Natural killer cell (primary cell): ENCODE data around the gene TRAPPC1. TPM values are rescaled to one million over a fixed set of nuclear protein-coding genes. Genes with fewer than 3 reads are reported as not detected.
A peak's percentile ranks its signal among the peaks of the same experiment; 100 is the strongest.

Experiments
- ATAC-seq, 3 donors: fragments of 150-1000 bp in 2 of 3; fragments of 200-7000 bp in 1 of 3; cut with Tn5 transposase; 1 replicate in 1 of 3; 2 replicates in 2 of 3; pipeline ENCODE4 v1.10.0; 2021; ENCODE audit warnings: mild to moderate bottlenecking in 2 of 3, moderate library complexity in 2 of 3
- DNase-seq, 2 donors: peaks; one replicate each; pipeline versions ENCODE4 v3.0.0 to v3.0.0-alpha.2; 2013 to 2021; ENCODE audit warnings: mixed read lengths in 1 of 2
- H3K27ac ChIP-seq: one replicate; pipeline ENCODE4 v1.5.1; 2013; ENCODE audit warnings: mild to moderate bottlenecking, low read length
- H3K27me3 ChIP-seq: one replicate; pipeline ENCODE4 v1.6.1; 2013; ENCODE audit warnings: low read length; ENCODE audit not compliant: control insufficient read depth, insufficient read depth
- H3K36me3 ChIP-seq: one replicate; pipeline ENCODE4 v1.6.1; 2013; ENCODE audit warnings: low read length; ENCODE audit not compliant: control insufficient read depth, insufficient read depth
- H3K4me1 ChIP-seq: one replicate; pipeline ENCODE4 v1.6.1; 2013; ENCODE audit warnings: low read length; ENCODE audit not compliant: control insufficient read depth, insufficient read depth
- H3K4me3 ChIP-seq: one replicate; pipeline ENCODE4 v1.5.1; 2013; ENCODE audit warnings: low read length
- H3K9me3 ChIP-seq: one replicate; pipeline ENCODE4 v1.6.1; 2013; ENCODE audit warnings: low read length; ENCODE audit not compliant: control insufficient read depth, insufficient read depth
- H3K27ac Mint-ChIP-seq, 2 donors: one replicate each; pipeline ENCODE4 v1.8.0; 2022; ENCODE audit warnings: mild to moderate bottlenecking in 2 of 2, mixed read lengths in 2 of 2, moderate library complexity in 1 of 2
- H3K27me3 Mint-ChIP-seq, 2 donors: one replicate each; pipeline ENCODE4 v1.8.0; 2022; ENCODE audit warnings: low read depth in 2 of 2, mixed read lengths in 2 of 2
- H3K36me3 Mint-ChIP-seq: one replicate; pipeline ENCODE4 v1.8.0; 2022; ENCODE audit warnings: mixed read lengths
- H3K4me1 Mint-ChIP-seq, 2 donors: one replicate each; pipeline ENCODE4 v1.8.0; 2022; ENCODE audit warnings: mixed read lengths in 2 of 2
- H3K4me3 Mint-ChIP-seq: one replicate; pipeline ENCODE4 v1.8.0; 2022; ENCODE audit warnings: mild to moderate bottlenecking, moderate library complexity, mixed read lengths
- H3K9me3 Mint-ChIP-seq, 2 donors: one replicate each; pipeline ENCODE4 v1.8.0; 2022; ENCODE audit warnings: mixed read lengths in 2 of 2
- CTCF ChIP-seq: fragments of 200-600 bp; IDR thresholded peaks from one replicate; pipeline ENCODE4 v1.8.0; 2022; ENCODE audit warnings: antibody characterized with exemption
- WGBS: methylation state at CpG from one replicate; pipeline ENCODE4 v1.1.7; 2013; ENCODE audit warnings: missing lambda C conversion rate; ENCODE audit not compliant: insufficient coverage; 5-methylcytosine and 5-hydroxymethylcytosine counted together
- intact Hi-C: fragments of 100-400 bp; cut with micrococcal nuclease; formaldehyde crosslinking; loops from one replicate; pipeline ENCODE4 v1.14.2; 2022
- total RNA-seq, 4 donors: library from RNA; stranded (reverse); fragments of 120-200 nt in 1 of 4; gene quantifications; one replicate each; pipeline versions ENCODE4 v1.2.3 to v1.2.4, GENCODE V29; 2013 to 2022

The TRAPPC1 gene
- total RNA-seq, 3 donors from 2014 or later (not counting 1 experiment from before 2014, with no cell fraction given): 122 to 144 (median 135) TPM

- Histone ChIP-seq H3K36me3 (peaks cover 6% of the 10 kb centered on the region), H3K9me3 (no peaks in the 10 kb centered on the region), H3K4me1 (peaks cover 23% of the 10 kb centered on the region), H3K27me3 (no peaks in the 10 kb centered on the region), H3K4me3 (peak overlapping the region; percentile 50), H3K27ac (peak overlapping the region; percentile 84)
- ATAC-seq (no peak), DNase-seq (no peak)
- intact Hi-C loops: no loop called here
- Mint-ChIP-seq H3K4me3 (peak overlapping the region; percentile 94), H3K27me3 (no peaks in the 10 kb centered on the region), H3K27ac (peak overlapping the region; percentile 81 to 92), H3K36me3 (no peaks in the 10 kb centered on the region), H3K9me3 (no peaks in the 10 kb centered on the region), H3K4me1 (peaks cover 26 to 30% of the 10 kb centered on the region in 2 donors)
- no peak for TF ChIP-seq CTCF
- WGBS: 63% methylated on average over 15 of the region's 15 CpGs
Observed at GRCh38 chr17:7916385-7916682, 15.4 kb downstream of the TRAPPC1 start.

GRCh38 chr17:7915611-7916384 is 15.9 kb downstream of the TRAPPC1 start, which contains the start of gene RNF227:
RNF227 (minus strand) TSS chr17:7916289; CDS start chr17:7916195, 94 bp downstream.
- Mint-ChIP-seq H3K9me3 (no peaks in the 10 kb centered on the region), H3K27ac (peak within 1 kb of the TSS; percentile 81 to 92), H3K4me3 (peak within 1 kb of the TSS; percentile 94), H3K4me1 (peaks cover 26 to 30% of the 10 kb centered on the region in 2 donors), H3K36me3 (no peaks in the 10 kb centered on the region), H3K27me3 (no peaks in the 10 kb centered on the region)
- peak; percentile 82 to 92 for DNase-seq
- WGBS: under 1% methylated on average over 100 of the region's 100 CpGs
- Histone ChIP-seq H3K4me3 (peak within 1 kb of the TSS; percentile 51), H3K36me3 (peaks cover 11% of the 10 kb centered on the region), H3K4me1 (peaks cover 23% of the 10 kb centered on the region), H3K27ac (peak within 1 kb of the TSS; percentile 84), H3K9me3 (no peaks in the 10 kb centered on the region), H3K27me3 (no peaks in the 10 kb centered on the region)
- no peak for TF ChIP-seq CTCF
- intact Hi-C loops: loop anchor here (1.0 kb wide), 1 partner anchor 204 kb away; no protein-coding TSS in a partner anchor
- peak; percentile 81 to 90 (median 86) for ATAC-seq

DNA sequence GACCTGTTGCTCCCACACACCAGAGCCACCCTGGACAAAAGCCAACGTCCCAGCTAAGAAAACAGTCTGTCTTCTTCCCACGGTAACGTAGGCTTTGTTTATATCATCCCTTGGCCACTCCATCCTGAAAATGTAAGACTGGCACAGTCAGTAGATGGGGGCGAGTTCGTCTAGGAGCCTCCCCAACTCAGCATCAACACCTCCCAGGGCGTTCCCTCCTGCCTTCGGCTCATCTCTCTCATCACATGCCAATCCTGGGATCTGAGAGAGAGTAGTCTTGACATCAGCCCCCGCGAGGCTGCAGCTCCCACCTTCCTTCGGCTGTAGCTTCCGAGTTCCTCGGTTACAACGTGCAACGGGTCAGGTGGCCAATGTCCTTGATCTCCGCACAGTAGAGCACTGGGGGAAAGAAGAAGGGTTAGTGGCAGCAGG is 16.6 kb downstream of the TRAPPC1 start:
- H3K36me3 Mint-ChIP-seq: no peaks in the 10 kb centered on the region
- no peaks in the 10 kb centered on the region for H3K27me3 Mint-ChIP-seq

More for the DNA sequence above, 16.6 kb downstream of the TRAPPC1 start:
- Histone ChIP-seq H3K27me3 (no peaks in the 10 kb centered on the region), H3K36me3 (peaks cover 15% of the 10 kb centered on the region), H3K4me1 (peaks cover 23% of the 10 kb centered on the region), H3K9me3 (no peaks in the 10 kb centered on the region), H3K4me3 (peak overlapping the region; percentile 51), H3K27ac (peak overlapping the region; percentile 70)
- Mint-ChIP-seq H3K9me3 (no peaks in the 10 kb centered on the region), H3K27ac (peak overlapping the region; percentile 81 to 92), H3K4me3 (peak overlapping the region; percentile 94), H3K4me1 (peaks cover 26 to 30% of the 10 kb centered on the region in 2 donors)
- ATAC-seq (peak; percentile 40 to 50 (median 43)), DNase-seq (no peak)
- TF ChIP-seq CTCF: no peak
- intact Hi-C loops: loop anchor here (1.0 kb wide), 1 partner anchor 204 kb away; no protein-coding TSS in a partner anchor
- WGBS: 4% methylated on average over 15 of the region's 15 CpGs
